A549 (cell line): ENCODE measurements around the gene GGTLC2. TPM values are rescaled to one million over a fixed set of nuclear protein-coding genes. Genes with fewer than 3 reads are reported as not detected.

Experiments used
- ATAC-seq, 2 experiments: fragments of 200-7000 bp in 1 of 2; fragments of >200 bp in 1 of 2; cut with Nextera tagmentation in 1 of 2; cut with Tn5 transposase in 1 of 2; 3 replicates each; pipeline versions ENCODE4 v1.8.0 to v1.9.1; 2018 to 2020; ENCODE audit warnings: mild to moderate bottlenecking in 1 of 2, moderate library complexity in 1 of 2
- CTCF ChIA-PET: fragments of 300-600 bp; sonication (Branson Sonifier 250); formaldehyde crosslinking; extraction: SDS; loops from one replicate; lab custom pipeline; 2021; ENCODE audit warnings: antibody characterized with exemption, inconsistent platforms; lab: Yijun Ruan, JAX
- POLR2A ChIA-PET: fragments of 350-600 bp; formaldehyde crosslinking; extraction: SDS; loops from one replicate; lab custom pipeline; 2021; ENCODE audit warnings: antibody characterized with exemption, inconsistent platforms; lab: Yijun Ruan, JAX
- DNase-seq, 2 experiments: peaks; one replicate each; pipeline versions ENCODE4 v3.0.0 to v3.0.0-alpha.2; 2011 to 2016; ENCODE audit warnings: low read depth in 1 of 2, low spot score in 1 of 2
- FAIRE-seq: peaks from 2 replicates; lab custom pipeline; 2011; peaks lifted over from hg19 to GRCh38; lab: Jason Lieb, UNC
- H3K27ac ChIP-seq, 2 experiments: fragments of >200 bp; sonication (Bioruptor Twin); formaldehyde crosslinking; 3 replicates each; pipeline ENCODE4 v1.5.1; 2016 to 2017
- H3K4me1 ChIP-seq: fragments of >200 bp; sonication (Bioruptor Twin); formaldehyde crosslinking; 3 replicates; pipeline ENCODE4 v1.6.1; 2016
- H3K4me2 ChIP-seq: fragments of >200 bp; sonication (Bioruptor Twin); formaldehyde crosslinking; 3 replicates; pipeline ENCODE4 v1.6.1; 2016
- H3K4me3 ChIP-seq: fragments of >200 bp; sonication (Bioruptor Twin); formaldehyde crosslinking; 3 replicates; pipeline ENCODE4 v1.5.1; 2016
- H3K9me3 ChIP-seq: fragments of >200 bp; sonication (Bioruptor Twin); formaldehyde crosslinking; 3 replicates; pipeline ENCODE4 v1.6.1; 2016
- BCL3 ChIP-seq: fragments of >200 bp; sonication (Bioruptor Twin); formaldehyde crosslinking; IDR thresholded peaks from 3 replicates; pipeline ENCODE4 v1.6.1; 2016
- CBX8 ChIP-seq: fragments of 200-600 bp; sonication (generic); IDR thresholded peaks from 2 replicates; pipeline ENCODE4 v1.6.1; 2016
- CHD4 ChIP-seq: fragments of 200-600 bp; sonication (generic); IDR thresholded peaks from 2 replicates; pipeline ENCODE4 v1.6.1; 2016; ENCODE audit warnings: antibody characterized with exemption, mild to moderate bottlenecking, borderline replicate concordance
- CTCF ChIP-seq: fragments of >200 bp; sonication (Bioruptor Twin); formaldehyde crosslinking; IDR thresholded peaks from 3 replicates; pipeline ENCODE4 v1.5.1; 2016
- EHF ChIP-seq: fragments of 250-450 bp; sonication (Bioruptor Pico); IDR thresholded peaks from 2 replicates; pipeline ENCODE4 v1.5.0; 2020; ENCODE audit warnings: mild to moderate bottlenecking
- ESRRA ChIP-seq: fragments of 150-350 bp; IDR thresholded peaks from 2 replicates; pipeline ENCODE4 v1.6.1; 2014; ENCODE audit warnings: mild to moderate bottlenecking, low read length, borderline replicate concordance
- HDAC2 ChIP-seq: fragments of 200-600 bp; sonication (generic); IDR thresholded peaks from 2 replicates; pipeline ENCODE4 v1.6.1; 2016
- HMGXB4 ChIP-seq: fragments of 250-450 bp; sonication (Bioruptor Pico); IDR thresholded peaks from 2 replicates; pipeline ENCODE4 v1.5.0; 2021; ENCODE audit warnings: mild to moderate bottlenecking, moderate library complexity, borderline replicate concordance
- HOXA7 ChIP-seq: fragments of 250-450 bp; sonication (Bioruptor Pico); IDR thresholded peaks from 2 replicates; pipeline ENCODE4 v1.5.0; 2020; ENCODE audit warnings: mild to moderate bottlenecking, moderate library complexity
- HOXB5 ChIP-seq: fragments of 250-450 bp; sonication (Bioruptor Pico); IDR thresholded peaks from 2 replicates; pipeline ENCODE4 v1.5.0; 2020; ENCODE audit warnings: mild to moderate bottlenecking, moderate library complexity
- MAFK ChIP-seq: fragments of 450-650 bp; IDR thresholded peaks from 2 replicates; pipeline ENCODE4 v1.6.1; 2014; ENCODE audit not compliant: partially characterized antibody
- MYC ChIP-seq: IDR thresholded peaks from 2 replicates; pipeline ENCODE4 v1.6.1; 2012; ENCODE audit warnings: mild to moderate bottlenecking, inconsistent platforms, low read length, improper control_type of control experiment, borderline replicate concordance
- NFE2L2 ChIP-seq: fragments of 150-350 bp; conservative IDR thresholded peaks from 2 replicates; pipeline ENCODE4 v1.6.1; 2014; ENCODE audit warnings: low read length
- NR3C1 ChIP-seq: fragments of >200 bp; sonication (Bioruptor Twin); formaldehyde crosslinking; IDR thresholded peaks from 3 replicates; pipeline ENCODE4 v1.6.1; 2017
- PHF8 ChIP-seq: fragments of 200-600 bp; sonication (generic); IDR thresholded peaks from 2 replicates; pipeline ENCODE4 v1.6.1; 2016; ENCODE audit warnings: low read depth, mild to moderate bottlenecking, antibody characterized with exemption, moderate library complexity, borderline replicate concordance
- POLR2A ChIP-seq: IDR thresholded peaks from 2 replicates; pipeline ENCODE4 v1.6.1; 2012; ENCODE audit warnings: mild to moderate bottlenecking, low read length
- REST ChIP-seq: fragments of 200-600 bp; sonication (generic); IDR thresholded peaks from 2 replicates; pipeline ENCODE4 v1.6.1; 2016; ENCODE audit warnings: antibody characterized with exemption, mild to moderate bottlenecking, moderate library complexity
- RFX5 ChIP-seq: fragments of 450-650 bp; IDR thresholded peaks from 2 replicates; pipeline ENCODE4 v1.7.1; 2014; ENCODE audit warnings: antibody characterized with exemption, mild to moderate bottlenecking, moderate library complexity
- TFCP2L1 ChIP-seq: fragments of 250-450 bp; sonication (Bioruptor Pico); IDR thresholded peaks from 2 replicates; pipeline ENCODE4 v1.5.0; 2021; ENCODE audit warnings: mild to moderate bottlenecking
- TP53 ChIP-seq: fragments of 250-450 bp; sonication (Bioruptor Pico); IDR thresholded peaks from 2 replicates; pipeline ENCODE4 v1.5.0; 2021; ENCODE audit warnings: mild to moderate bottlenecking, moderate library complexity
- ZFP36 ChIP-seq: fragments of 450-650 bp; IDR thresholded peaks from 2 replicates; pipeline ENCODE4 v1.6.1; 2014; ENCODE audit warnings: borderline replicate concordance; ENCODE audit not compliant: partially characterized antibody
- WGBS: methylation state at CpG from one replicate; pipeline ENCODE4 v1.1.6; 2017; ENCODE audit errors: missing lambda C conversion rate; 5-methylcytosine and 5-hydroxymethylcytosine counted together
- polyA plus RNA-seq, 4 experiments: library from polyadenylated mRNA; depleted of rRNA in 3 of 4; stranded (reverse); fragments of >200 nt; fragmentation: RNase III in 1 of 4; extraction: RNeasy Plus Mini Kit Qiagen cat#74134 plus additional on column Dnase treatment in 1 of 4; gene quantifications; 2 replicates in 3 of 4; 3 replicates in 1 of 4; pipeline ENCODE4 v1.2.3, GENCODE V29; 2011 to 2017

GGTLC2 gene
- polyA plus RNA-seq, 2 of the 4 experiments (the other 2 are of a cell fraction), result not detected

GRCh38 chr22:22673099-22673498 is 28.7 kb downstream of the GGTLC2 start:
- Histone ChIP-seq H3K4me1 (no peaks in the 10 kb centered on the region), H3K9me3 (peaks cover 12% of the 10 kb centered on the region; the same call in 2 of the 3 replicates), H3K4me3 (no peak overlapping the region), H3K27ac (no peak overlapping the region), H3K4me2 (no peak overlapping the region)
- ATAC-seq, result no peak
- POLR2A ChIA-PET, result no interaction called here
- 51% methylated on average over 3 of the region's 3 CpGs for WGBS
- DNase-seq, result no peak
- CTCF ChIA-PET, result interaction anchor here (1.1 kb wide), 2 partner anchors 12 to 73 kb away, joined by 3 to 5 read pairs; no protein-coding TSS in a partner anchor
- FAIRE-seq, result no peak
- TF ChIP-seq RFX5 (no peak), BCL3 (no peak), MYC (no peak), PHF8 (no peak), REST (no peak), ESRRA (no peak), HOXB5 (CRISPR knock-in tag) (no peak), EHF (CRISPR knock-in tag) (no peak), NR3C1 (no peak), CHD4 (no peak), NFE2L2 (no peak), HDAC2 (no peak), MAFK (no peak), POLR2A (no peak), ZFP36 (no peak), TP53 (CRISPR knock-in tag) (no peak), HOXA7 (CRISPR knock-in tag) (no peak), TFCP2L1 (no peak), HMGXB4 (no peak)

- H3K4me1 ChIP-seq, result no peaks in the 10 kb centered on the region
- H3K27ac ChIP-seq, result no peak overlapping the region
- H3K4me3 ChIP-seq, result no peak overlapping the region
- FAIRE-seq (no peak), ATAC-seq (no peak), DNase-seq (no peak)
- no peak for TF ChIP-seq CBX8
- no peak for TF ChIP-seq CTCF
- no peak for TF ChIP-seq HOXB5 (CRISPR knock-in tag)
- peaks cover 12% of the 10 kb centered on the region; the same call in 2 of the 3 replicates for H3K9me3 ChIP-seq
- 100% methylated on average over 1 of the region's 2 CpGs for WGBS
- ChIA-PET CTCF (interaction anchor here (1.1 kb wide), 2 partner anchors 12 to 72 kb away, joined by 3 to 5 read pairs; no protein-coding TSS in a partner anchor), POLR2A (no interaction called here)
- no peak overlapping the region for H3K4me2 ChIP-seq
Measured at GRCh38 chr22:22673628-22674027, 29.2 kb downstream of the GGTLC2 start.
